H9 (cell line): ENCODE measurements around the gene AQP12A. TPM values are rescaled to one million over a fixed set of nuclear protein-coding genes. Genes with fewer than 3 reads are reported as not detected.
"Not testable (repeated sequence)": the region's sequence is repeated elsewhere in the genome, so short reads cannot be mapped to it uniquely, and the experiment has no call there.

Source experiments
- DNase-seq: peaks from one replicate; pipeline ENCODE4 v3.0.0-alpha.2; 2017
- H2AFZ ChIP-seq: one replicate; pipeline ENCODE4 v1.6.1; 2013; ENCODE audit warnings: mild to moderate bottlenecking, low read length, control low read depth, moderate library complexity
- H2AK5ac ChIP-seq: 2 replicates; pipeline ENCODE4 v1.6.1; 2013; ENCODE audit warnings: low read length, control low read depth, mixed read lengths; ENCODE audit not compliant: insufficient read length
- H2BK120ac ChIP-seq: one replicate; pipeline ENCODE4 v1.6.1; 2013; ENCODE audit warnings: low read depth, mild to moderate bottlenecking, low read length, control low read depth, inconsistent platforms; ENCODE audit not compliant: poor library complexity, severe bottlenecking
- H2BK12ac ChIP-seq: 2 replicates; pipeline ENCODE4 v1.6.1; 2013; ENCODE audit warnings: low read length, control low read depth, mixed read lengths, low read depth; ENCODE audit not compliant: insufficient read length
- H2BK15ac ChIP-seq: 2 replicates; pipeline ENCODE4 v1.6.1; 2013; ENCODE audit warnings: low read depth, low read length, control low read depth
- H2BK20ac ChIP-seq: one replicate; pipeline ENCODE4 v1.6.1; 2013; ENCODE audit warnings: low read depth, mild to moderate bottlenecking, low read length, control low read depth, inconsistent platforms; ENCODE audit not compliant: poor library complexity, severe bottlenecking
- H2BK5ac ChIP-seq: 2 replicates; pipeline ENCODE4 v1.6.1; 2013; ENCODE audit warnings: low read length, control low read depth, mixed read lengths; ENCODE audit not compliant: insufficient read length
- H3K14ac ChIP-seq: 2 replicates; pipeline ENCODE4 v1.6.1; 2013; ENCODE audit warnings: low read length, control low read depth; ENCODE audit not compliant: insufficient read depth
- H3K18ac ChIP-seq: 2 replicates; pipeline ENCODE4 v1.6.1; 2013; ENCODE audit warnings: low read depth, mild to moderate bottlenecking, mixed read lengths, low read length, control low read depth; ENCODE audit not compliant: insufficient read length
- H3K23ac ChIP-seq: 2 replicates; pipeline ENCODE4 v1.6.1; 2013; ENCODE audit warnings: low read length, control low read depth, mixed read lengths, low read depth; ENCODE audit not compliant: insufficient read length
- H3K23me2 ChIP-seq: 2 replicates; pipeline ENCODE4 v1.6.1; 2013; ENCODE audit warnings: low read depth, mild to moderate bottlenecking, mixed read lengths, low read length, control low read depth; ENCODE audit not compliant: insufficient read length, poor library complexity, severe bottlenecking
- H3K27ac ChIP-seq: 2 replicates; pipeline ENCODE4 v1.5.1; 2013; ENCODE audit warnings: low read length, control low read depth, mixed read lengths, low read depth; ENCODE audit not compliant: insufficient read length
- H3K27me3 ChIP-seq: 2 replicates; pipeline ENCODE4 v1.6.1; 2013; ENCODE audit warnings: low read length, control low read depth, inconsistent platforms; ENCODE audit not compliant: insufficient read depth
- H3K4ac ChIP-seq: 2 replicates; pipeline ENCODE4 v1.6.1; 2013; ENCODE audit warnings: low read depth, mild to moderate bottlenecking, control low read depth, inconsistent platforms, low read length, moderate library complexity
- H3K4me1 ChIP-seq: 2 replicates; pipeline ENCODE4 v1.6.1; 2013; ENCODE audit warnings: low read length, control low read depth, inconsistent platforms; ENCODE audit not compliant: insufficient read depth
- H3K4me2 ChIP-seq: 2 replicates; pipeline ENCODE4 v1.6.1; 2013; ENCODE audit warnings: low read length, control low read depth, mixed read lengths; ENCODE audit not compliant: insufficient read length, insufficient read depth
- H3K56ac ChIP-seq: 2 replicates; pipeline ENCODE4 v1.6.1; 2013; ENCODE audit warnings: low read depth, mild to moderate bottlenecking, mixed read lengths, low read length, control low read depth; ENCODE audit not compliant: insufficient read length
- H3K79me1 ChIP-seq: 2 replicates; pipeline ENCODE4 v1.6.1; 2013; ENCODE audit warnings: low read depth, mild to moderate bottlenecking, moderate library complexity, low read length, control low read depth, inconsistent platforms; ENCODE audit not compliant: insufficient read depth, poor library complexity, severe bottlenecking
- H3K79me2 ChIP-seq: 2 replicates; pipeline ENCODE4 v1.6.1; 2013; ENCODE audit warnings: low read length, control low read depth, inconsistent platforms; ENCODE audit not compliant: insufficient read depth
- H3K9ac ChIP-seq: 2 replicates; pipeline ENCODE4 v1.6.1; 2013; ENCODE audit warnings: low read length, control low read depth, mixed read lengths; ENCODE audit not compliant: insufficient read length; ENCODE audit errors: extremely low read depth
- H3K9me3 ChIP-seq: one replicate; pipeline ENCODE4 v1.6.1; 2013; ENCODE audit warnings: low read depth, low read length, inconsistent platforms; ENCODE audit not compliant: control insufficient read depth
- H3T11ph ChIP-seq: one replicate; pipeline ENCODE4 v1.6.1; 2013; ENCODE audit warnings: mild to moderate bottlenecking, low read length, control low read depth, inconsistent platforms
- H4K20me1 ChIP-seq: one replicate; pipeline ENCODE4 v1.6.1; 2013; ENCODE audit not compliant: control insufficient read depth, insufficient read length, insufficient read depth
- H4K5ac ChIP-seq: 2 replicates; pipeline ENCODE4 v1.6.1; 2013; ENCODE audit warnings: low read depth, mild to moderate bottlenecking, mixed read lengths, low read length, control low read depth; ENCODE audit not compliant: insufficient read length
- H4K8ac ChIP-seq: replicated peaks from 2 replicates; pipeline ENCODE4 v1.6.1; 2013; ENCODE audit warnings: low read length, control low read depth, mixed read lengths, low read depth; ENCODE audit not compliant: insufficient read length
- H4K91ac ChIP-seq: 2 replicates; pipeline ENCODE4 v1.6.1; 2013; ENCODE audit warnings: low read depth, mild to moderate bottlenecking, moderate library complexity, mixed read lengths, low read length, control low read depth; ENCODE audit not compliant: insufficient read length
- H3K27ac Mint-ChIP-seq, 3 experiments: 2 replicates in 2 of 3; 3 replicates in 1 of 3; pipeline ENCODE4 v1.8.0; 2020 to 2021; ENCODE audit warnings: mixed read lengths in 3 of 3, mild to moderate bottlenecking in 1 of 3, moderate library complexity in 1 of 3
- H3K27me3 Mint-ChIP-seq: 2 replicates; pipeline ENCODE4 v1.8.0; 2021; ENCODE audit warnings: low read depth, mild to moderate bottlenecking, moderate library complexity, mixed read lengths
- H3K36me3 Mint-ChIP-seq, 3 experiments: 2 replicates in 2 of 3; 3 replicates in 1 of 3; pipeline ENCODE4 v1.8.0; 2020 to 2021; ENCODE audit warnings: low read depth in 3 of 3, mixed read lengths in 3 of 3; ENCODE audit not compliant: insufficient read depth in 1 of 3
- H3K4me1 Mint-ChIP-seq, 2 experiments: 2 replicates each; pipeline ENCODE4 v1.8.0; 2020; ENCODE audit warnings: mixed read lengths in 2 of 2
- H3K4me3 Mint-ChIP-seq, 2 experiments: 2 replicates in 1 of 2; 3 replicates in 1 of 2; pipeline ENCODE4 v1.8.0; 2020 to 2021; ENCODE audit warnings: mild to moderate bottlenecking in 2 of 2, mixed read lengths in 2 of 2, moderate library complexity in 1 of 2
- H3K9me3 Mint-ChIP-seq, 2 experiments: 2 replicates in 1 of 2; 3 replicates in 1 of 2; pipeline ENCODE4 v1.8.0; 2020; ENCODE audit warnings: mild to moderate bottlenecking in 2 of 2, mixed read lengths in 2 of 2, moderate library complexity in 1 of 2
- WGBS: extraction: QIAGEN DNeasy Blood & Tissue Kit; methylation state at CpG from one replicate; pipeline ENCODE4 v1.1.7; 2013; ENCODE audit warnings: missing lambda C conversion rate, low lambda C conversion rate, mixed read lengths; ENCODE audit not compliant: insufficient read length; ENCODE audit errors: extremely low coverage; 5-methylcytosine and 5-hydroxymethylcytosine counted together
- total RNA-seq: library from RNA; stranded (reverse); gene quantifications from 2 replicates; pipeline ENCODE4 v1.2.1, GENCODE V29; 2021

Gene AQP12A
- total RNA-seq, 1 experiment from 2014 or later = not detected

GRCh38 chr2:240694304-240694703 lies 2.6 kb downstream of the AQP12A start:
- H3K23ac ChIP-seq, H2BK5ac ChIP-seq, H3K9ac ChIP-seq, H3K18ac ChIP-seq, H3T11ph ChIP-seq, H3K23me2 ChIP-seq, H3K27ac Mint-ChIP-seq, H2BK20ac ChIP-seq, H3K4me1 Mint-ChIP-seq, H4K20me1 ChIP-seq, H4K91ac ChIP-seq, H3K9me3 ChIP-seq, H2BK15ac ChIP-seq, H3K27me3 Mint-ChIP-seq, H2BK12ac ChIP-seq, H2AK5ac ChIP-seq, H3K27ac ChIP-seq, H3K4me3 Mint-ChIP-seq, H3K4ac ChIP-seq, H3K36me3 Mint-ChIP-seq, H2BK120ac ChIP-seq, H3K14ac ChIP-seq, H3K56ac ChIP-seq, H3K4me2 ChIP-seq, H3K9me3 Mint-ChIP-seq, H4K5ac ChIP-seq, H4K8ac ChIP-seq, DNase-seq, H3K4me1 ChIP-seq, H3K27me3 ChIP-seq, H3K79me2 ChIP-seq, H3K79me1 ChIP-seq, H2AFZ ChIP-seq: not testable (repeated sequence)
- no CpG with 5 or more reads among the region's 12 CpGs for WGBS

GRCh38 chr2:240695593-240695992 lies 3.9 kb downstream of the AQP12A start:
- not testable (repeated sequence) for H3K56ac ChIP-seq, H2BK15ac ChIP-seq, H3T11ph ChIP-seq, H2BK20ac ChIP-seq, H2AK5ac ChIP-seq, H3K36me3 Mint-ChIP-seq, H3K27ac Mint-ChIP-seq, H2BK120ac ChIP-seq, H2BK5ac ChIP-seq, H4K8ac ChIP-seq, H3K27me3 Mint-ChIP-seq, H3K9me3 Mint-ChIP-seq, H3K27ac ChIP-seq, DNase-seq, H4K5ac ChIP-seq, H3K23ac ChIP-seq, H2AFZ ChIP-seq, H3K23me2 ChIP-seq, H2BK12ac ChIP-seq, H3K79me2 ChIP-seq, H4K91ac ChIP-seq, H3K14ac ChIP-seq, H3K4ac ChIP-seq, H3K27me3 ChIP-seq, H3K9ac ChIP-seq, H3K4me2 ChIP-seq, H3K4me1 Mint-ChIP-seq, H3K4me3 Mint-ChIP-seq, H3K9me3 ChIP-seq, H4K20me1 ChIP-seq, H3K4me1 ChIP-seq, H3K18ac ChIP-seq, H3K79me1 ChIP-seq
- no CpG with 5 or more reads among the region's 19 CpGs for WGBS
